ENCODE data around the gene LRRC9. TPM values are rescaled to one million over a fixed set of nuclear protein-coding genes. Genes with fewer than 3 reads are reported as not detected.
A peak's percentile ranks its signal among the peaks of the same experiment; 100 is the strongest.

Gene LRRC9
- total RNA-seq, 4 donors from 2014 or later: not detected

DNA sequence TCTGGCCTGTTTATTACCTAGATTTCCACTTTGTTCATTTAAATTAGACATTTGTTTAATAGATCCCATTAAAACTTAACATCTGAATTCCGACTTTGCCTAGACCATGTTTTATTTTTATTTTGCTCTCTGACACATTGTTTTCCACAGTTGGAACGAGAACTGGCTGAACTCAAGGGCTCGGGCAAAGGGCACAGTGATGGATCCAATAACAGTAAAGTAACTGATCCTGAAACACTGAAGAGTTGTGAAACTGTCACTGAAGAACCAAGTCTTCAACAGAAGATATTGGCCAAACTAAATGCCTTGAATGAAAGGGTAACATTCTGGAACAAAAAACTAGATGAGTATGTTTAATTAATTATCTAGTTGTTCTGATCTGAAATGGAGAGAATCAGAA lies 39.7 kb downstream of the LRRC9 start:
- Histone ChIP-seq H3K4me1 (peaks cover 0 to 4% (median 0%) of the 10 kb centered on the region in 4 donors), H3K4me3 (no peak overlapping the region), H3K36me3 (no peaks in the 10 kb centered on the region), H3K27me3 (peaks cover 0 to 8% (median 0%) of the 10 kb centered on the region in 4 donors), H3K27ac (replicated peaks in 1 of 4) (no peak overlapping the region), H3K9me3 (peaks cover 0 to 15% (median 7%) of the 10 kb centered on the region in 4 donors)
- no peak for TF ChIP-seq POLR2AphosphoS5 (IDR thresholded peaks at IDR 0.05)
- TF ChIP-seq EP300 (IDR thresholded peaks at IDR 0.05): no peak
- 81% methylated on average over 3 of the region's 3 CpGs for WGBS
- intact Hi-C loops (cut with DNase I): no loop called here
- DNase-seq (ENCODE audit: extremely low spot score): no peak

- WGBS: 90% methylated on average over 1 of the region's 1 CpG
- H3K27ac ChIP-seq (replicated peaks in 1 of 4): no peak overlapping the region
- no peaks in the 10 kb centered on the region for H3K36me3 ChIP-seq
- peaks cover 0 to 5% (median under 1%) of the 10 kb centered on the region in 4 donors for H3K9me3 ChIP-seq
- intact Hi-C loops (cut with DNase I): no loop called here
- DNase-seq (ENCODE audit: extremely low spot score): no peak
- peaks cover 0 to 8% (median 0%) of the 10 kb centered on the region in 4 donors for H3K27me3 ChIP-seq
- H3K4me3 ChIP-seq: no peak overlapping the region
- TF ChIP-seq POLR2AphosphoS5 (IDR thresholded peaks at IDR 0.05) (no peak), EP300 (IDR thresholded peaks at IDR 0.05) (no peak), POLR2A (IDR thresholded peaks at IDR 0.05; ENCODE audit: low read depth) (no peak), CTCF (IDR thresholded peaks at IDR 0.05) (no peak)
- peaks cover 0 to 10% (median 0%) of the 10 kb centered on the region in 4 donors for H3K4me1 ChIP-seq
Observed at GRCh38 chr14:59961518-59962062, 41.6 kb downstream of the LRRC9 start.

DNA sequence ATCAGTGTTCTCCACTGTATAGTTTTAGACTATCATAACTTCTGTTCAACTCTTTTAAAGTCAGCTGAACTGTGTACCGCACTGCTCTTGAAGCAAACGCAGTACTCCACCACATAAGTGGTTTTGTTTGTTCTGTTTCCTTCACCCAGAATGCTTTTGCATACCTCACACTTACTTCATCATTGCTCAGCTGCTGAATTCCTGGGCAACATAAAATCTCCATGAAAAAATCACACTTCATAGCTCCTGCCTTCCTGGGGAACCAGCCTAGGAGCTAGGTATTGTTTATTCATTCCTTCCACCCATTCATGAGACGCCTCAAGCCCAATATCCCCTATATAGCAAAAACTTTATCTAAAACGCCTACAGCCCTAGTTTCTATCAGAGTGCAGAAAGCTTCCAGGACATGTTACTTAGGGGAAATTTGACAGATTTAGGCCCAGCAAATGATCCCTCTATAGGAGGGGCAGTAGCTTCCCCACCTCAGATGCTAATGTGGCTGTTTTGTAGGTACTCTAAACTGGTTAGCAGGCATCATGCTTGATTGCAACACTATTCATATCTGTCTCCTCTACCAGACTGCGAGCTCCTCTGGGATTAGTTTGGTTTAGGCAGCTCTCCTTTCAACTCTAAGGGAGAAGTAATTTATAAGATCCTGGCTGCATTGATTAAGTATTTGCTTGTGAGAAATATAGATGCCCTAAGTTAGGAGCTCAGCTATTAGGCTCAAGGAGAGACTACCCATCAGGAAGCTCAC lies 44.5 kb downstream of the LRRC9 start:
- Histone ChIP-seq H3K4me1 (peaks cover 0 to 10% (median 0%) of the 10 kb centered on the region in 4 donors), H3K27me3 (peaks cover 0 to under 1% (median 0%) of the 10 kb centered on the region in 4 donors), H3K27ac (replicated peaks in 1 of 4) (no peak overlapping the region), H3K36me3 (no peaks in the 10 kb centered on the region), H3K4me3 (peak overlapping the region in 1 of 4 donors; percentile 37), H3K9me3 (no peaks in the 10 kb centered on the region)
- TF ChIP-seq CTCF (IDR thresholded peaks at IDR 0.05) (no peak), EP300 (IDR thresholded peaks at IDR 0.05) (no peak), POLR2A (IDR thresholded peaks at IDR 0.05; ENCODE audit: low read depth) (no peak), POLR2AphosphoS5 (IDR thresholded peaks at IDR 0.05) (no peak)
- WGBS: 72% methylated on average over 5 of the region's 5 CpGs
- no peak for DNase-seq (ENCODE audit: extremely low spot score)
- intact Hi-C loops (cut with DNase I): loop anchor here (2.0 kb wide), 1 partner anchor 220 kb away; no protein-coding TSS in a partner anchor

DNA sequence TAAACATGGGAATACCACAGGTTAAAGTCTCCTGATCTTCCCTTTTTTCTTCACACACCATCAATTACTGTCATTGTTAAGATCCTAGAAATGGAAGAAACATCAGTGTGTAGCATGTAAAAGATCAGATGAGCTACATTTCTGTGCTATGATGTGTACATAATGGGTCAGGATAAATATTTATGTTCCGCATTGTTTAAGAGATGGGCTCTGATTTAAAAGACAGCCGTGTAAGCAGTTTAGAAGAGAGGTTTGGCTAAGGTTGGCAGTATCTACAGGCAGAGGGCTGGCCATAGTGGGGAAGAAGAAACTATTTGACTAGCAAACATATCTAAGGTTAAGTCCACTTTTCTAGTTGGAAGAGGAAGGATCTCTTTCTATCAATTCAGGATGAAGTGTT lies 49.4 kb downstream of the LRRC9 start:
- H3K27me3 ChIP-seq: peaks cover 0 to 3% (median 0%) of the 10 kb centered on the region in 4 donors
- H3K4me1 ChIP-seq: peaks cover 0 to 9% (median 0%) of the 10 kb centered on the region in 4 donors
- no peak overlapping the region for H3K27ac ChIP-seq (replicated peaks in 1 of 4)
- intact Hi-C loops (cut with DNase I): no loop called here
- H3K9me3 ChIP-seq: no peaks in the 10 kb centered on the region
- WGBS: 35% methylated on average over 2 of the region's 2 CpGs
- no peak for DNase-seq (ENCODE audit: extremely low spot score)
- no peak overlapping the region for H3K4me3 ChIP-seq
- H3K36me3 ChIP-seq: no peaks in the 10 kb centered on the region
- TF ChIP-seq EP300 (IDR thresholded peaks at IDR 0.05): no peak
- TF ChIP-seq CTCF (IDR thresholded peaks at IDR 0.05): no peak
- no peak for TF ChIP-seq POLR2A (IDR thresholded peaks at IDR 0.05; ENCODE audit: low read depth)
- no peak for TF ChIP-seq POLR2AphosphoS5 (IDR thresholded peaks at IDR 0.05)

DNA sequence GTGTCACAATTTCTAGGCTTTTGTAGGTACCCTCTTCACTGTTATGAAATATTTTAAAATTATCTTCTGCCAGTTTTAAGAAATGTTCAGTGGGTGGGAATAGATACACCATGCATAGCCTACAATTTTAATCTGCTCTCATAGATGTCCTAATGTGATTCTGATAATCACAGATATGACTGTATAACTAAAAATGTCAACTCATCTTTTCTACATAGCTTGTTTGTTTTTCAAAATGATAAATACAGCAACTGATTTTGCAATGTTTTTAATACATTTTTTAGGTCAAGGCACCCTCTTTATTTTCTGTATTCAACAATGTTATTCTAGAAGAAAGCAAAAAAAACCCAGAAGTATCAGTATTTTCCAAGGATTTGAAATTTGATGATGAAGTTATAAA lies 61.6 kb downstream of the LRRC9 start:
- Histone ChIP-seq H3K36me3 (no peaks in the 10 kb centered on the region), H3K4me1 (no peaks in the 10 kb centered on the region), H3K9me3 (no peaks in the 10 kb centered on the region), H3K27me3 (no peaks in the 10 kb centered on the region), H3K4me3 (no peak overlapping the region), H3K27ac (replicated peaks in 1 of 4) (no peak overlapping the region)
- intact Hi-C loops (cut with DNase I): no loop called here
- no peak for DNase-seq (ENCODE audit: extremely low spot score)
- TF ChIP-seq POLR2A (IDR thresholded peaks at IDR 0.05; ENCODE audit: low read depth): no peak
- no peak for TF ChIP-seq POLR2AphosphoS5 (IDR thresholded peaks at IDR 0.05)

All from esophagus muscularis mucosa (tissue), 4 donors.